DMS 273 (cell line): Measurements from ENCODE around the gene BCAP31.
"Not testable (repeated sequence)": the region's sequence is repeated elsewhere in the genome, so short reads cannot be mapped to it uniquely, and the experiment has no call there.

Experiments
- DNase-seq: peaks from one replicate; lab custom pipeline; 2025; ENCODE audit not compliant: unreplicated experiment; lab: John Stamatoyannopoulos, UW

BCAP31 gene

DNA sequence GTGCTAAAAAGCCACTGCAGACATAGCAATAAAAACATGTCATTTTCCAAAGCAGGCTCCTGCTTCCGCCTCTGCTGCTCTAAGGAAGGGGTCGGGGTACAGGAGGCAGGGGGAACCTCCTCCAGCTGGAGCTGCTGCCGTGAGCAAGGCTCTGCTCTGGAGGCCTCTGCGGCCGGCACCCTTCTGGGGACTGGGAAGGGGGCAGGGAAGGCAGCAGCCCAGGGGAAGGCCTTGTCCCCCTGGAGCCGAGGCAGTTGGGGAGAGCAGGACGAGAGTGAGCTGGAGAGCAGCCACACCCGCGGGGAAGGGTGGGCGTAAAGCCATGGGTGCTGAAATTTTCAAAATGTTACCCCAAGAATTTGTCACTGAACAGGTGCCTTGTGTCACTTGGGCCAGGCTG, 27.6 kb downstream of the BCAP31 start:
- DNase-seq: not testable (repeated sequence)

DNA sequence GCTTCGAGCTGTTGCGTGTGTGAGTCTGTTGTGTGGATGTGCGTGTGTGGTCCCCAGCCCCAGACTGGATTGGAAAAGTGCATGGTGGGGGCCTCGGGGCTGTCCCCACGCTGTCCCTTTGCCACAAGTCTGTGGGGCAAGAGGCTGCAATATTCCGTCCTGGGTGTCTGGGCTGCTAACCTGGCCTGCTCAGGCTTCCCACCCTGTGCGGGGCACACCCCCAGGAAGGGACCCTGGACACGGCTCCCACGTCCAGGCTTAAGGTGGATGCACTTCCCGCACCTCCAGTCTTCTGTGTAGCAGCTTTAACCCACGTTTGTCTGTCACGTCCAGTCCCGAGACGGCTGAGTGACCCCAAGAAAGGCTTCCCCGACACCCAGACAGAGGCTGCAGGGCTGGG, 28.1 kb downstream of the BCAP31 start:
- DNase-seq: no peak

DNA sequence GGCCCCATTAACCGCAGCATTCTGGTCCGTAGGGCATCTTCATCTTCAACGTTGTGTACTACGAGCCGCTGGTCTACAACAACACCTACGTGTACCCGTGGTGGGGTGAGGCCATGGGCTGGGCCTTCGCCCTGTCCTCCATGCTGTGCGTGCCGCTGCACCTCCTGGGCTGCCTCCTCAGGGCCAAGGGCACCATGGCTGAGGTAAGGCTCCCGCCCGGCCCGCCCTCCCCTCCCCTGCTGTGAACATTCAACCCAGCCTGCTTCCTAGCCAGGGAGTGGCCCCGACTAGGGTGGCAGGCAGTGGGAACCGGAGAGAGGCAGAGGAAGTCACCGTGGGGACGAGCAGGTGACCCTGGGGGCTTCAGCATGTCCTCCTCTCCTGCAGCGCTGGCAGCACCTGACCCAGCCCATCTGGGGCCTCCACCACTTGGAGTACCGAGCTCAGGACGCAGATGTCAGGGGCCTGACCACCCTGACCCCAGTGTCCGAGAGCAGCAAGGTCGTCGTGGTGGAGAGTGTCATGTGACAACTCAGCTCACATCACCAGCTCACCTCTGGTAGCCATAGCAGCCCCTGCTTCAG, 29.4 kb downstream of the BCAP31 start:
- DNase-seq: no peak

DNA sequence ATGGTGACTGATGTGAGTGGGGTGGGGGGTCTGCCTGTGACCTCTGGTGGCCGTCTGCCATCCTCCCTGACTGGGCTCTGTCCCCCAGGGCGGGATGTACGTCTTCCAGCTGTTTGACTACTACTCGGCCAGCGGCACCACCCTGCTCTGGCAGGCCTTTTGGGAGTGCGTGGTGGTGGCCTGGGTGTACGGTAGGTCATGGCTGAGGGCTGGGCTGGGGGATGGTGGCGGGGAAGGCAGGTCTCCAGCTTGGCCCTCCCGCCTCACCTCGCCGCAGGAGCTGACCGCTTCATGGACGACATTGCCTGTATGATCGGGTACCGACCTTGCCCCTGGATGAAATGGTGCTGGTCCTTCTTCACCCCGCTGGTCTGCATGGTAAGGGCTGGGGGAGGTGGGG, 29.9 kb downstream of the BCAP31 start:
- DNase-seq: not testable (repeated sequence)

DNA sequence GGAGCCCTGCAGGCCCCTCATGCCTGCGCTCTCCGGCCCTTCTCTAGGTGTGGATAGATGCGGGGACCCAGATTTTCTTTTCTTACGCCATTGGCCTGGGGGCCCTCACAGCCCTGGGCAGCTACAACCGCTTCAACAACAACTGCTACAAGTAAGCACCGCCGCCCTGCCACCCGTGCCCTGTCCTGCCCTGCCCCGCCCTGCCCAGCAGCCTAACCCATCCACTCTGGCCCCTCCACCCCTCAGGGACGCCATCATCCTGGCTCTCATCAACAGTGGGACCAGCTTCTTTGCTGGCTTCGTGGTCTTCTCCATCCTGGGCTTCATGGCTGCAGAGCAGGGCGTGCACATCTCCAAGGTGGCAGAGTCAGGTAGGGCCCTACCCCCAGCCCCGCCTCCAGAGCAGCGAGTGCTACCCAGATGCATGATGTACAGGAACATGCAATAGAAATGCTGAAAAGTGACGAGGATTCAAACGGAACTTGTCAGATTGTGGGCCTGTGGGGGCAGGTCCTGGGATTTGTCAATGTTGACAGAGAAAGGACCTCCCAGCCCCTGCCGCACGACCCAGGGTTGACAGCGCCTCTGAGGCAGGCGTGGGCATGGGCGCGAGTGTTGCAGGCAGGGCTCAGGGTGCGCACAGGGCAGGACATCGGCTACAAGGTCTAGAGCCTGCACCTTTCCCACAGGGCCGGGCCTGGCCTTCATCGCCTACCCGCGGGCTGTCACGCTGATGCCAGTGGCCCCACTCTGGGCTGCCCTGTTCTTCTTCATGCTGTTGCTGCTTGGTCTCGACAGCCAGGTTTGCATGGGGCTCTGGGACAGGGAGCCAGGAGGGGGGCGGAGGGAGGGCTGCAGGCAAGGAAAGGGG, 30.7 kb downstream of the BCAP31 start:
- no peak for DNase-seq

DNA sequence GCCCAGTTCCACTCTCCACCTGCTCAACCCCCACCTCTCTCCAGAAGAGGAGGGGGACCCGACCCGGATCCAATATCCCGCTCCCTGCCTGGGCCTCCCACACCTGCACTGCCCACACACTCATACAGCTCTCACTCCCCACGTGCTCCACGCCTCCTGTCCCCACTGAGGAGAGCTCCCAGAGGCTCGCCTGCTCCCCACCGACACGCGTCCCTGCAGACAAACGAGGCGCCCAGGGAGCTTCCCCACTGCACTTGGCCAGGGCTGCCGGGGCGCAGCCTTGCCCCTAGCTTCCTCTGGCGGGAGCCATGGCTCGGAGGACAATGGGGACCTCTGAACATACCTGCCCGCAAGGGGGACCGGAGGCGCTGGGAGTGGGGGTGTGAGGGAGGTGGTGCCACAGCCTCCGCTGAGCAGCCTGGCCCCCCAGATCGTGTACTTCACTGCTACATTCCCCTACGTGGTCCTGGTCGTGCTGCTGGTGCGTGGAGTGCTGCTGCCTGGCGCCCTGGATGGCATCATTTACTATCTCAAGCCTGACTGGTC, 31.5 kb downstream of the BCAP31 start:
- DNase-seq: no peak

DNA sequence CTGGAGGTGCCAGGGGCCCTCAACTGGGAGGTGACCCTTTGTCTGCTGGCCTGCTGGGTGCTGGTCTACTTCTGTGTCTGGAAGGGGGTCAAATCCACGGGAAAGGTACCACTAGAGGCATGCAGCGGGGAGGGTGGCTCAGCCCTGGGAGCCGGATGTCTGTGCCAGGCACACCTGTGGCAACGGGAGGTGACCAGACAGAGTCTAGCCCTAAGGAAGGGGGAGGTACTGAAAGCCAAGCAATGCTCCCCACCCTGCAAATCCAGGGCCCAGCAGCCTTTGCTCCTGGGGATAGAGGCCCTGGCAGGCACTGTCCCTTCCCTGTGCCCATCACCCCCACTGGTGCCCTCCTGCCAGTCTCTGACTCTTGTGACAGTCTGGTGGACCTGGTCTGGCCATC, 32.2 kb downstream of the BCAP31 start:
- DNase-seq: no peak

DNA sequence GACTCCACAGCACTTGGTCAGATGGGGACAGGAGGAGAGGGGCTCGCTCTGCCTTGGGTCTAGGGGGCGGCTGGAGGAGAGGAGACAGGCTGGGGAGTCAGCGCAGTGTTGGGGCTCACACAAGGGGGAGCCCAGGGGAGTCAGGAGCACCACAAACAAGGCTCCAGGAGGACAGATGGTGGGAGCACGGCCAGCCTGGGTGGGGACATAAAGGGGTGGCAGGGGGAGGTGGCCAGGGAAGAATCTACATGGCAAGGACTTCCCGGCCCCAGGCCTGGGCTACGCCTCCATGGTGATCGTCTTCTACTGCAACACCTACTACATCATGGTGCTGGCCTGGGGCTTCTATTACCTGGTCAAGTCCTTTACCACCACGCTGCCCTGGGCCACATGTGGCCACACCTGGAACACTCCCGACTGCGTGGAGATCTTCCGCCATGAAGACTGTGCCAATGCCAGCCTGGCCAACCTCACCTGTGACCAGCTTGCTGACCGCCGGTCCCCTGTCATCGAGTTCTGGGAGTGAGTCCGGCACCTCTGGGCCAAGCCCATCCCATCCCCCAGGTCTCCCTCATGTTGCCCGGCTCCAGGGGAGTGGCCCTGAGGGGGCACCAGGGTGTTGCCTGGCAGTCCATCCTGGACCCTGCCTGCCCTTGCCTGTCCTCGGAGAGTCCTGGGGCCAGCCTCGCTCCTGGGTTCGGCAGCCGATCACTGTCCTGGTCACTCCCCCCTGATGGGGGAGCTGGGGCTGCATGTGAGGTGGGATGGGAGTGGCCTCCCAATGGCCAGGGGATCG, 33.0 kb downstream of the BCAP31 start:
- DNase-seq: not testable (repeated sequence)

DNA sequence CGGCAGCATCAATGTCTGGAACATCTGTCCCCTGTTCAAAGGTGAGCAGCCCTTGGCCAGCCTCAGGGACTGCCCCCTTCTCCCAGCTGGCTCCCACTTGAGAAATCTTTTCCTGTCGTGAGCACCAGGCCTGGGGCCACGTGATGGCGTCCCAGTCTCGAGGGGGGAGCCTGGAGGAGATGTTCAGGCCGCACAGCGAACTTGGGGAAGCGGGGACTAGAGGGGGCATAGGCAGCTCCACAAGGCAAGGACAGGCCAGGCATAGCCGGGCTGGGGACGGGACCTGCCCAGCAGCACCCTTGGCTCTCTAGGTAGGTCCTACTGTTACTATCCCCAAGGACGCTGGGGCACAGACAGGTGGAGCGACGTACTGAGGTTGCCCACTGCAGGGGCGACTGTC, 33.7 kb downstream of the BCAP31 start:
- DNase-seq: no peak

DNA sequence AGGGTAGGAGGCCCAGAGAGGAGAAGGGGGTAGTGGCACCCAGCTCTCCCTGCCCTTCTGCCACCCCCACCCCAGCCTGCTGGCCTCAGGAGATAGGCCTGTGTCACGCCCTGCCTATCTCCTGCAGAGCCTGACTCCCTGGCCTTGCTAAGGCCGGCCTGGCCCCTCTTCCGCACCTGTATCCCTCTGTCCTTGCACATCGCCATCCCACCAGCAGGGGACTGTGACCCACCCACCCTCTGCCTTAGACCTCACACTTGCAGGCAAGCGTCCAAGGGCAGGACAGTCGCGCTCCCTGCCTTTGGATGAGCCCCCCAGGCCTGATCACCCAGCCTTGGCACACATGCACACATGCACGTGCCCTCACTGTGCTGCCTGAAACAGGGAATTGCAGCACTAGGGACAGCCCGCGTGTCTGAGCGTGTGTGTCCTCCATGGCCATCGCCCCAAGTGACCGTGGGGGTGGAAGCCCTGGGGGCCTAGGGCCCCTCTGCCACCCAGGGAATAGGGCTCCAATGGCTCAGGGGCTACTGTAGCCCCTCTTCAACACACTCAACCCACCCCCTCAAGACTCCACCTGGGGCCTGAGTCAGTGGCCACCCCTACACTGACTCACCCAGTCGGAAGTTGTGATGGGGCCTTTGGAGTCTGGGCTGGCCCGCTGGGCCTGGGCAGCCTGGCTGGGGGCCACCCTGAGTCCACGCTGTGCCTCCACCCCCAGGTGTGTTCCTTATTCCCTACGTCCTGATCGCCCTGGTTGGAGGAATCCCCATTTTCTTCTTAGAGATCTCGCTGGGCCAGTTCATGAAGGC, 34.3 kb downstream of the BCAP31 start:
- peak; percentile 48 for DNase-seq

DNA sequence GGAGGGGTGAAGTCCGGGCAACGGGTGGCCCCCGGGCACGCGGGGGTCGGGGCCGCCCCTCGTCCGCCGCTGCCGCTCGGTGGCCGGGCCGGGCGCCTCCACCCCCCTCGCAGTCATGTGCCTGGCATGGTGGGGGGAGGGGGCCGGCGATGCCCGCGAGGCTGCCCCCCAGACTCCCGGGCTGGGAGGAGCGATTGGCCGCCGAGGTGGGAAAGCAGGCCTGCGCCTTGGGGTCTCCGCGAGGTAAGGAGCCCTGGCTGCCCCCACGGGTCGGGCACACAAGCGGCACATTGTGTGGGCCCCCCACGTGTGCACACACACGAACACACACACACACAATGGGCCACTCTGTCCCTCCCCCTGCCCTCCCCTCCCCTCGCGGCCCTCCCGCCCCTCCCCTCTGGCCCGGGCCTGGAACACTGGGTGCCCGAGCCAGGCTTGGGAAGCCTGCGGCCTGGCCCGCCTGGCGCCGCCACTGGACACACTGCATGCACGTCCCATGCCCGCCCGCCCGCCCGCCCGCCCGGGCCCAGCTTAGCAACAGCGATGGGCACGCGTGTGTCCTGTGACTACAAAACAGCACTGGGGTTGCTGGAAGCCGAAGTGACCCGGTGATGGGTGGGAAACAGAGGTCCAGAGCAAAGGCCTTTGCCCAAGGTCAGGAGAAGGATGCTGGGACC, 35.1 kb downstream of the BCAP31 start:
- peak; percentile 56 for DNase-seq

DNA sequence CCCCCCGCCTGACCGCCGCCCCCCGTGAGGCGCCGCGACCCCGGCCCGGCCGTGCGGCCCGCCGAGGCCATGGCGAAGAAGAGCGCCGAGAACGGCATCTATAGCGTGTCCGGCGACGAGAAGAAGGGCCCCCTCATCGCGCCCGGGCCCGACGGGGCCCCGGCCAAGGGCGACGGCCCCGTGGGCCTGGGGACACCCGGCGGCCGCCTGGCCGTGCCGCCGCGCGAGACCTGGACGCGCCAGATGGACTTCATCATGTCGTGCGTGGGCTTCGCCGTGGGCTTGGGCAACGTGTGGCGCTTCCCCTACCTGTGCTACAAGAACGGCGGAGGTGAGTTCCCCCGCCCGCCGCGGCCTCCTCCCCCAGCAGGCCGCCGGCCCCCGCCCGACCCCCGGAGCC, 35.7 kb downstream of the BCAP31 start:
- no peak for DNase-seq

DNA sequence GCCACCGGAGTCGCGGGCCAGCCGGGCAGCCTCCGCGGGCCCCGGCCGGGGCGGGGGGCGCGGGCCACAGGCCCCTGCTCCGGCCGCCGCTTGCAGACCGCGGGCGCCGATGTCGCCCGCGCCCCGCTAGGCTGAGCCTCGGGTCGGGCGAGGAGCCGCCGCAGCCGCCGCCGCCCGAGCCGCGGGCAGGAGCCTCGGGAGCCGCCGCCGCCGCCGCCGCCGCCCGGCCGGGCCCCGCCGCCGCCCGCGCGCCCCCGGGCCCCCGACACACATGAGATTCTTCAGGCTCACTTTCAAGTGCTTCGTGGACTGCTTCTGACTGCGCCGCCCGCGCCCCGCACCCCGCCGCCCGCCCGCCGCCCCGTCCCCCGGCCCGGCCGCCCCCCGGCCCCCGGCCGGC, 36.1 kb downstream of the BCAP31 start:
- no peak for DNase-seq

DNA sequence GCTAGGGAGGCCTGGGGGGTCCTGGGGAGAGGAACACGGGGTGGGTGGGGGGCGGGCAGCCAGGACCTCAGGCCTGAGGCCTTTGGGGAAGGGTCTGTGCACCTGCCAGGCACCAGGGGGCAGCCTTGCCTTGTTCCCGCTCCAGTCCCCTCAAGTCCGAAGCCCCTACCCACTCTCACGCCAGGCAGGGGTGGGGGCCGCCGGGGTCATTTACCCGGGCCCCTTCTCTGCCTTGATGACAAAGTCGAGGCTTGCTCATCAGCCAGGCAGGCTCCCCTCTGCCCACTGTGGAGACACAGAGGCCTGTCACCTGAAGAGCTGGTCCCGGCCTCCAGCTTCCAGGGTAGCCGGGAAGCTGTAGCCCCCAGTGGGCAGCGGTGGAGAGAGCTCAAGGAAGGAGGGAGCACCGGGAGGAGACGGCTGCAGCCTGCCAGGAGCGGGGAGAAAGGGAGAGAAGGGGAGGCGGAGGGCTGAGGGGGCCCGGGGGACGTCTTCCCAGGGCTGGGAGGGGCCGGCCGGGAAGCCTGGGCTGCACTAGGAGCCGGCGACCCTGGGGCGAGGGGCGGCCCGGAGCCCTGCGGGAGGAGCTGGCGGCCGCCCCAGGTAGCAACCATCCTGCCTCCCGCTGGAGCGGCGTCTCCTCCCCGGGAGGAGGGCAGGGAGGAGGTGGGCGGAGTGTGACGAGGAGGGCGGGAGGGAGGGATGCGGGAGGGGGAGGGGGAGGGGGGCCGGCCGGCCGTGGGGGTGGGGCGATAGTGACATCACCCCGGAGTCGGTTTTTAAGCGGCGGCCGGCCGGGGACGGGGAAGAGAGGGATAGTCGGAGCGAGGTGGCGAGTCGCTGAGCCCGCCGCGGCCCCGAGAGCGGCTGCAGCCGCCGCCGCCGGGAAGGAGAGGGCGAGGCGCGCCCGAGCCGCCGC, 36.8 kb downstream of the BCAP31 start, which contains the start of gene SLC6A8:
TSS of gene SLC6A8 (plus strand) at position 806 of the 919 bp plus-strand sequence. CDS start 649 bp downstream, outside the sequence.
- DNase-seq: peak; percentile 85

DNA sequence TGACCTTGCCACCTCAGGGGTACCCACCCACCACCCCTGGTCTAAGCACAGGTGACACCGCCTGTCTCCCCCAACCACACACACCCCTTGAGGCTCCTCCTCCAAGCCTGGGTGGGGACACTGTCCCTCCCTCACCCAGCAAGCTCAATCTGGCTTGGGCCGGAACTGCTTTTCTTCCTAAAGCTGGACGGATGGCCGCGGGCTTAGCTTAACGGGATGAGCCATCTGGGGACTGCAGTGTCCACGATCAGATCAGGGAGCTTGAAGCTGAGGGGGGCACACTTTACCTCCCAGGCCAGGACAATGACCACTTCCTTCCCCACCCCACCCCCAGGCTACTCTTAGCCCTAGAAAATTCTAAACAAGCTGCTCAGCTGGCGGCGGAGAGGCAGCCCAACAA, 37.5 kb downstream of the BCAP31 start:
- DNase-seq: no peak

DNA sequence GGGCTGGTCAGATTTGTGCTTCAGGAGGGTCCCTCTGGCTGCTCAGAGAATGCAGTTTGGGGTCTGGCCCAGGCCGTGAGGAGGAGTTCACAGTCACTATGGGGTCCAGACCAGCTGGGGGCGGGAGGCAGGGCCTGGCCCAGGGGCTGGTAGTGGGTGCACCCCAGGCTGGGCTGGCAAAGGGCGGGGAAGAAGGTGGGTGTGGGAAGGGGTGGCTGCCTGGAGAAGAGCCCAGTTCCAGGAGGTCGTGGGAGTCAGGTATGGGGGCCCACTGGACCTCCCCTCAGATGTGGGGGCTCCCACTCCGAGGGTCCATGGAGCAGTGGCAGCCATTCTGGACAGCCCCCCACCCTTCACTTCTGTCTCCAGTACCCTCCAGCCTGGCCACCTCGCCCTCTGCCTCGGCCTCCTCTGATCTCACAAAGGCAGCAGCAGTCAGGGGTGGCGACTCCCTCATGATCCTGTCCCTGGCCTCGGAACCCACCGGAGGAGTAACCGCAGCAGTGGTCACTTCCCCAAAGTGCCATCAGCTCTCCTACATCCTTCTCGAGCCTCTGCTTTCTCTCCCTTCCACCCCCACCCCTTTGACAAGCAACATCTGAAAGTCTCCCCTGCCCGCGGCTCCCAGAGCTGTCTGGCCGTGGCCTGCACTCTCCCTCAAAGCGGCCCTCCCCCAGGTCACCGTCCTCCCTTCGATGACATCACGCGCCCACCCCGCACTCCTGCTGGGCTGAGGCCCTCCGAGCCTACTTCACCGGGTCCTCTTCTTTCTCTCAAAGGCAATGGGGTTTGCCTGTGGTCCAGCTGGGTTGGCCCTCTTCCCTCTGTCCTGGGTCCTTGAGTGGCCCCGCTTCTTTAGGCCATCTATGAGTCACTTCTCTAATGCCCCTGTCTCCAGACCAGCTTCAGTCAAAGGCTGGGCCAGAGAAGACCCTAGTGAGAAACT, 38.2 kb downstream of the BCAP31 start:
- no peak for DNase-seq

DNA sequence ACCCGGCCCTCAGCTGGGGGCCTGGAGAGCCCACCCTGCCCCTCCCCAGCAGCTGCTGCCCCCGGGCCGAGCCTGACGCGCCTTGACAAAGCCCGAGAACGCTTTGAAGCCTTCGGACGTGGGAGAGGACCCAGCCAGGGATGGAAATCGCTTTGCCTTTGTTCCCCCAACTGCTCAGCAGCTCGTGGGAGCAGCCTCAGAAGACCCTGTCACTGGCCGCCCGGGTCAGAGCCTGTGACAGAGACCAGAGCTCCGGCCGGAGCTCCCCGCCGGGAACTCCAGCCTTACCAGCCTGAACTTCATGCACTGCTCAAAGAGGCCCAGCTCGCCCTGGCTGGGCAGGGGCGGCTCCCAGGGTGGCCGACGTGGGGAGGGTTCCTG, 39.0 kb downstream of the BCAP31 start:
- no peak for DNase-seq
